Transverse colon (tissue), 4 donors: ENCODE measurements around the gene MGME1.

ENCODE experiments used
- POLR2A ChIP-seq: fragments of 450-650 bp; IDR thresholded peaks from one replicate; pipeline ENCODE4 v1.6.1; 2016; ENCODE audit warnings: antibody characterized with exemption, mild to moderate bottlenecking, moderate library complexity
- POLR2AphosphoS5 ChIP-seq, 3 donors: sonication (generic); formaldehyde crosslinking; IDR thresholded peaks; one replicate each; pipeline ENCODE4 v1.6.1; 2016; ENCODE audit warnings: antibody characterized with exemption in 3 of 3
- TF ChIP-seq, protein P1 (sequence below), 5 experiments: fragments of 200-600 bp in 3 of 5; fragments of 450-650 bp in 2 of 5; sonication (generic) in 3 of 5; IDR thresholded peaks; 1 replicate in 2 of 5; 2 replicates in 3 of 5; pipeline ENCODE4 v1.5.1; 2016 to 2017; ENCODE audit warnings: antibody characterized with exemption in 5 of 5, inconsistent platforms in 3 of 5, mild to moderate bottlenecking in 2 of 5, moderate library complexity in 1 of 5

DNA sequence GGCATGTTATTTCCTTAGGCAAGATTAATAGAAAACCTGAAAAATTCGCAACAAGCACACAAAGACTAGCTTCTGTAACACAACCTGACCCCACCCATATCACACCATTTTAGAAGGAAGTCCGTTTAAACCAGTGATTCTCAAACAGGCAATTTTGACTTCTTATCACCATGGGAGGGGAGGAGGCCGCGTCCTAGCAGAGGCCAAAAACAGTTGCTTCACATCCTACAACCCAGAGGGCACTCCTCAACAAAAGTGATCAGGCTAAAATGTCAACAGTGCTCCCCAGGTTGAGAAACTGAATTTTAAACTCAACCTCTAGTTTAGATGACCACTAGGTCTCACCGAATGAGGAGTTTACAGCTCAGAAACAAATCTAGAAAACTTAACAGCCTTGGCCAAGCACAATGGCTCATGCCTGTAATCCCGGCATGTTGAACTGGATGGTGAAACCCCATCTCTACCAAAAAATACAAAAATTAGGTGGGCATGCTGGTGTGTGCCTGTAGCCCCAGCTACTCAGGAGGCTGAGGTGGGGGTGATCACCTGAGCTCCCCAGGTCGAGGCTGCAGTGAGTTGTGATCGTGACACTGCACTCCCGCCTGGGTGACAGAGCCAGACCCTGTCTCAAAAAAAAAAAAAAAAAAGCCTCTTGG lies 3.6 kb upstream of the MGME1 start:
- TF ChIP-seq, protein P1, sequence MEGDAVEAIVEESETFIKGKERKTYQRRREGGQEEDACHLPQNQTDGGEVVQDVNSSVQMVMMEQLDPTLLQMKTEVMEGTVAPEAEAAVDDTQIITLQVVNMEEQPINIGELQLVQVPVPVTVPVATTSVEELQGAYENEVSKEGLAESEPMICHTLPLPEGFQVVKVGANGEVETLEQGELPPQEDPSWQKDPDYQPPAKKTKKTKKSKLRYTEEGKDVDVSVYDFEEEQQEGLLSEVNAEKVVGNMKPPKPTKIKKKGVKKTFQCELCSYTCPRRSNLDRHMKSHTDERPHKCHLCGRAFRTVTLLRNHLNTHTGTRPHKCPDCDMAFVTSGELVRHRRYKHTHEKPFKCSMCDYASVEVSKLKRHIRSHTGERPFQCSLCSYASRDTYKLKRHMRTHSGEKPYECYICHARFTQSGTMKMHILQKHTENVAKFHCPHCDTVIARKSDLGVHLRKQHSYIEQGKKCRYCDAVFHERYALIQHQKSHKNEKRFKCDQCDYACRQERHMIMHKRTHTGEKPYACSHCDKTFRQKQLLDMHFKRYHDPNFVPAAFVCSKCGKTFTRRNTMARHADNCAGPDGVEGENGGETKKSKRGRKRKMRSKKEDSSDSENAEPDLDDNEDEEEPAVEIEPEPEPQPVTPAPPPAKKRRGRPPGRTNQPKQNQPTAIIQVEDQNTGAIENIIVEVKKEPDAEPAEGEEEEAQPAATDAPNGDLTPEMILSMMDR (IDR thresholded peaks at IDR 0.05), result no peak
- TF ChIP-seq POLR2A (no peak), POLR2AphosphoS5 (IDR thresholded peaks at IDR 0.05) (no peak)
